ENCODE data around the gene NUDT21. TPM values are rescaled to one million over a fixed set of nuclear protein-coding genes. Genes with fewer than 3 reads are reported as not detected.
"Not testable (repeated sequence)": the region's sequence is repeated elsewhere in the genome, so short reads cannot be mapped to it uniquely, and the experiment has no call there.

The NUDT21 gene
- total and polyA plus RNA-seq, 2 experiments from 2014 or later = 47.8 to 57.0 TPM

DNA sequence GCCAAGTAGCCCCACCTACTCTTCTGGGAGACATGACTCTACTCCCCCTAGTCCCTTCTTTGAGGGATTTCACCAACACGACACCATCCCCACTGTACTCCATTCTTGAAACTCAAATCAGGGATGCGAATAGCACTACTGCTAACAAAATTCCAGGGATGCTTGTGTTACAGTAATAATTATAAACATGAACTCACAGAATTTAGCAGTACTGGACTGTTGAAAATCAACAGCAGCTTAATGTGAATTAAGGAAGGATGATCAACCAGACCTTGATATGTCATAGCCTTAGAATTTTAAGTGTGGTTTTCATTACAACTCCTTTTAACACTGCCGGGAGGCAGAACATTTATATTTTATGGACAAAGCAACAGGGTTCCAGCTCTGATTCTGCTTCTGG is 63.7 kb downstream of the NUDT21 start:
- TF ChIP-seq EZH2 (IDR thresholded peaks at IDR 0.05; ENCODE audit: insufficient read depth, poor library complexity, severe bottlenecking) (no peak), EZH2phosphoT487 (IDR thresholded peaks at IDR 0.05; ENCODE audit: insufficient read depth, low read depth) (no peak)
- no peak overlapping the region for H3K9ac ChIP-seq
- in situ Hi-C loops (cut with MboI) = no loop called here
- H3K79me2 ChIP-seq (ENCODE audit: insufficient read depth) = peaks cover 21% of the 10 kb centered on the region
- peaks cover 10% of the 10 kb centered on the region; the same call in 1 of the 2 replicates for H3K36me3 ChIP-seq (ENCODE audit: low read depth)
- peak overlapping the region; percentile 71 for H3K4me2 ChIP-seq (ENCODE audit: unreplicated experiment)
- H3K9me2 ChIP-seq (ENCODE audit: insufficient read depth) = no peaks in the 10 kb centered on the region
- H3K27me3 ChIP-seq (replicated peaks; ENCODE audit: insufficient read depth) = no peaks in the 10 kb centered on the region
- no peak overlapping the region for H3K4me3 ChIP-seq
- H2AFZ ChIP-seq = no peak overlapping the region
- no peaks in the 10 kb centered on the region for H4K20me1 ChIP-seq (ENCODE audit: insufficient read depth)
- H3K4me1 ChIP-seq (ENCODE audit: insufficient read depth) = peaks cover 49% of the 10 kb centered on the region
- H3K9me3 ChIP-seq (ENCODE audit: low read depth) = no peaks in the 10 kb centered on the region
- H3K27ac ChIP-seq = peak overlapping the region; percentile 27; the same call in 1 of the 2 replicates
- WGBS, 2 experiments (ENCODE audit: low coverage in 1 of 2, low lambda C conversion rate in 2 of 2, missing lambda C conversion rate in 2 of 2) = 40 to 49% methylated on average over 3 of the region's 3 CpGs
- peak; percentile 39 for DNase-seq
- H3F3A ChIP-seq (ENCODE audit: insufficient read depth) = peaks cover 43% of the 10 kb centered on the region

DNA sequence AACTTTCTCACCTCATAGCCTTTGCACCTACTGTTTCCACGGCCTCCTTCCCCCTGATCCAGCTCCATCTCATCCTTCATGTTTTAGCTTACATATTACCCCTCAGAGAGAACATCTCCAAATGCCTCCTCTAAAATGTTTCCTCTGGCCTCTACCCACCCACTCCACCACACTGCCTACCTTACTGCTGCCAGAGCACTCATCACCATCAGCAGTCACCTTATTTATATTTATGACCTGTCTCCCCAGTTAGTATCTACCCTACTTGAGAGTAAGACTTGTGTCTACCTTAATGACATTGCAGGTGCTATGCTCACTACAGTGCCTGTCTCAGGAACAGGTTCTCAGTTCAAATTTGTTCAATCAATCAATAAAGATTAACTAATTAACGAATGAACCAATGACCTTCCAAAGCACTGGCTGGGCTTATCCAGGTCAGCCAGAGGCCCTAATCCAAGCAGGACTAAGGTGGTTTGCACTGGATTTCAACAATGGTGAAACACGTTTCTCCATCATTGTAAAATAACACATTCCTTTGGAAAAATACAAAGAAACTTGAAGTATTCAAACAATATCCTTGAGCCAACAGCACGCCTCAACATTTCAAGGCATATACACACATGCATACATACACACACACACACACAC is 66.9 kb downstream of the NUDT21 start:
- H3K4me2 ChIP-seq (ENCODE audit: unreplicated experiment) = no peak overlapping the region
- peaks cover 21% of the 10 kb centered on the region for H3K36me3 ChIP-seq (ENCODE audit: low read depth)

DNA sequence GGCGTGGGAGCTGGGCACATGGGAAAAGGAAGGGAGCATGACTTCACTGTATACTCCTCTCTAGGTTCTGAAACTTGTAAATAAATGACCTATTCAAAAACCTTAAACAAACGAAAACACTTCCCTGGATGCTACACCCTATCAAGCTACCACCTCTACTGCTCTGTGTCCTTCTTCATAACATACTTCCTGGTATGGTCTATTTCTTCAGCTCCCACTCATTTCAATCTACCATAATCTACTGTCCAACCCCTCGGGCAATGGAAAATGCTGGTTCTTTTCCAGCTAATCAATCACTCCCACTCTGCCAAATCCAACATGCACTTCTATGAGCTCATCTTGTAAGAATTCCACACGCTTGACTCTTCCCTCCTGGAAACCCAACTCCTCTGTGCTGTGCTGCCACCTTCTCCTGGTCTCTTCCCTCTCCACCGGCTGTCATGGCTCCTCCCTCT is 68.2 kb downstream of the NUDT21 start:
- Histone ChIP-seq H3K36me3 (ENCODE audit: low read depth) (peaks cover 29% of the 10 kb centered on the region), H3K9ac (no peak overlapping the region), H3K4me3 (no peak overlapping the region), H3K27me3 (replicated peaks; ENCODE audit: insufficient read depth) (no peaks in the 10 kb centered on the region), H3K4me2 (ENCODE audit: unreplicated experiment) (peak overlapping the region; percentile 14), H2AFZ (no peak overlapping the region), H3K27ac (0 out of 2 replicates have a peak overlapping the region, but pooled peaks have one; percentile 3), H3K9me3 (ENCODE audit: low read depth) (no peaks in the 10 kb centered on the region), H3K79me2 (ENCODE audit: insufficient read depth) (peaks cover 27% of the 10 kb centered on the region), H3K4me1 (ENCODE audit: insufficient read depth) (peaks cover 23% of the 10 kb centered on the region), H4K20me1 (ENCODE audit: insufficient read depth) (no peaks in the 10 kb centered on the region), H3K9me2 (ENCODE audit: insufficient read depth) (no peaks in the 10 kb centered on the region), H3F3A (ENCODE audit: insufficient read depth) (peaks cover 19% of the 10 kb centered on the region)
- 65% methylated on average over 5 of the region's 5 CpGs for WGBS, 2 experiments (ENCODE audit: low coverage in 1 of 2, low lambda C conversion rate in 2 of 2, missing lambda C conversion rate in 2 of 2)
- peak; percentile 53 for DNase-seq
- TF ChIP-seq EZH2phosphoT487 (IDR thresholded peaks at IDR 0.05; ENCODE audit: insufficient read depth, low read depth) (no peak), EZH2 (IDR thresholded peaks at IDR 0.05; ENCODE audit: insufficient read depth, poor library complexity, severe bottlenecking) (no peak)
- in situ Hi-C loops (cut with MboI) = no loop called here

More for the DNA sequence above, 66.9 kb downstream of the NUDT21 start:
- H3K9me2 ChIP-seq (ENCODE audit: insufficient read depth) = no peaks in the 10 kb centered on the region
- H3K9ac ChIP-seq = no peak overlapping the region
- DNase-seq = no peak
- peaks cover 36% of the 10 kb centered on the region for H3K4me1 ChIP-seq (ENCODE audit: insufficient read depth)
- H3K27me3 ChIP-seq (replicated peaks; ENCODE audit: insufficient read depth) = no peaks in the 10 kb centered on the region
- H3K27ac ChIP-seq = no peak overlapping the region
- H3K9me3 ChIP-seq (ENCODE audit: low read depth) = no peaks in the 10 kb centered on the region
- H3K4me3 ChIP-seq = no peak overlapping the region
- H3F3A ChIP-seq (ENCODE audit: insufficient read depth) = peaks cover 28% of the 10 kb centered on the region
- H3K79me2 ChIP-seq (ENCODE audit: insufficient read depth) = peaks cover 15% of the 10 kb centered on the region; the same call in 1 of the 2 replicates
- 87 to 90% methylated on average over 4 of the region's 4 CpGs for WGBS, 2 experiments (ENCODE audit: low coverage in 1 of 2, low lambda C conversion rate in 2 of 2, missing lambda C conversion rate in 2 of 2)
- no peaks in the 10 kb centered on the region for H4K20me1 ChIP-seq (ENCODE audit: insufficient read depth)
- in situ Hi-C loops (cut with MboI) = no loop called here
- no peak for TF ChIP-seq EZH2 (IDR thresholded peaks at IDR 0.05; ENCODE audit: insufficient read depth, poor library complexity, severe bottlenecking)
- TF ChIP-seq EZH2phosphoT487 (IDR thresholded peaks at IDR 0.05; ENCODE audit: insufficient read depth, low read depth) = no peak
- H2AFZ ChIP-seq = no peak overlapping the region

DNA sequence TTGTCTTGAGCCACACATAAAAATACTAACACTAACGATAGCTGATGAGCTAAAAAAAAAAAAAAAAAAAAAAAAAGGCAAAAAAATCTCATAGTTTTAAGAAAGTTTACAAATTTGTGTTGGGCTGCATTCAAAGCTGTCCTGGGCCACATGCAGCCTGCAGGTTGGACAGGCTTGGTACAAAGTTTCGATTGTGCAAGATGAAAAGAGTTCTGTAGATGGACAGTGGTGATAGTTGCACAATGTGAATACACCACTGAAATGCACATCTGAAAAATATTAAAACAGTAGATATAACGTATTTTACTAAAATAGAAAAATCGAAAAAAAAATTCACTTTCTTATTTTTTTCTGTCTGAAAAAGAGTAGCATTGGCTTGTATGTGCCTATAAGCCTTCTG is 68.7 kb downstream of the NUDT21 start:
- peaks cover 29% of the 10 kb centered on the region for H3K36me3 ChIP-seq (ENCODE audit: low read depth)

DNA sequence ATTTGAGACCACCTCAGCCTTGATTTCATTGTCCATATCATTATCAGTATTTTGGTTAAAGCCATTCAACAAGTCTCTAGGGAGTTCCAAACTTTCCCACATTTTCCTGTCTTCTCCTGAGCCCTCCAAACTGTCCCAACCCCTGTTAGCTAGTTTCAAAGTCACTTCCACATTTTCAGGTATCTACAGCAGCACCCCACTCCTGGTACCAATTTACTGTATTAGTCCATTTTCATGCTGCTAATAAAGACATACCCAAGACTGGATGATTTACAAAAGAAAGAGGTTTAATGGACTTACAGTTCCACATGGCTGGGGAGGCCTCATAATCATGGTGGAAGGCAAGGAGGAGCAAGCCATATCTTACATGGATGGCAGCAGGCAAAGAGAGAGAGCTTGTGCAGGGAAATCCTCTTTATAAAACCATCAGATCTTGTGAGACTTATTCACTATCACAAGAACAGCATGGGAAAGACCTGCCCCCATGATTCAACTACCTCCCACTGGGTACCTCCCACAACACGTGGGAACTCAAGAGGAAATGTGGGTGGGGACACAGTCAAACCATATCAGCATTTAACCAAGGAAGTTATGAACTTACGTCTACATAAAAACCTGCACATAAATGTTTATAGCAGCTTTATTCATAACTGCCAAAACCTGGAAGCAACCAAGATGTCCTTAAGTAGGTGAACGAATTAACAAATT is 70.2 kb downstream of the NUDT21 start:
- H3K27me3 ChIP-seq (replicated peaks; ENCODE audit: insufficient read depth); in situ Hi-C loops (cut with MboI); H3K9me2 ChIP-seq (ENCODE audit: insufficient read depth); H3K27ac ChIP-seq; H4K20me1 ChIP-seq (ENCODE audit: insufficient read depth); H3K9me3 ChIP-seq (ENCODE audit: low read depth); DNase-seq; H3K4me1 ChIP-seq (ENCODE audit: insufficient read depth); H3F3A ChIP-seq (ENCODE audit: insufficient read depth); H3K4me3 ChIP-seq; H3K4me2 ChIP-seq (ENCODE audit: unreplicated experiment); H3K9ac ChIP-seq; H2AFZ ChIP-seq: not testable (repeated sequence)
- WGBS, 2 experiments (ENCODE audit: low coverage in 1 of 2, low lambda C conversion rate in 2 of 2, missing lambda C conversion rate in 2 of 2) = 95 to 96% methylated on average over 3 of the region's 3 CpGs
- peaks cover 47% of the 10 kb centered on the region for H3K79me2 ChIP-seq (ENCODE audit: insufficient read depth)
- peaks cover 29% of the 10 kb centered on the region for H3K36me3 ChIP-seq (ENCODE audit: low read depth)

More for the DNA sequence above, 68.7 kb downstream of the NUDT21 start:
- 89 to 94% methylated on average over 4 of the region's 4 CpGs for WGBS, 2 experiments (ENCODE audit: low coverage in 1 of 2, low lambda C conversion rate in 2 of 2, missing lambda C conversion rate in 2 of 2)
- H2AFZ ChIP-seq = no peak overlapping the region
- H3K4me1 ChIP-seq (ENCODE audit: insufficient read depth) = peaks cover 18% of the 10 kb centered on the region
- no peaks in the 10 kb centered on the region for H3K9me2 ChIP-seq (ENCODE audit: insufficient read depth)
- H3K9ac ChIP-seq = no peak overlapping the region
- peaks cover 32% of the 10 kb centered on the region for H3K79me2 ChIP-seq (ENCODE audit: insufficient read depth)
- 0 out of 2 replicates have a peak overlapping the region, but pooled peaks have one; percentile 3 for H3K27ac ChIP-seq
- in situ Hi-C loops (cut with MboI) = no loop called here
- H3K27me3 ChIP-seq (replicated peaks; ENCODE audit: insufficient read depth) = no peaks in the 10 kb centered on the region
- TF ChIP-seq EZH2phosphoT487 (IDR thresholded peaks at IDR 0.05; ENCODE audit: insufficient read depth, low read depth) (no peak), EZH2 (IDR thresholded peaks at IDR 0.05; ENCODE audit: insufficient read depth, poor library complexity, severe bottlenecking) (no peak)
- H4K20me1 ChIP-seq (ENCODE audit: insufficient read depth) = no peaks in the 10 kb centered on the region
- H3K4me3 ChIP-seq = no peak overlapping the region
- H3F3A ChIP-seq (ENCODE audit: insufficient read depth) = peaks cover 14% of the 10 kb centered on the region
- no peaks in the 10 kb centered on the region for H3K9me3 ChIP-seq (ENCODE audit: low read depth)
- DNase-seq = no peak
- H3K4me2 ChIP-seq (ENCODE audit: unreplicated experiment) = no peak overlapping the region

Data from GM23248 (cell line).